ENCODE data around the gene TDRKH.

The TDRKH gene, protein sequence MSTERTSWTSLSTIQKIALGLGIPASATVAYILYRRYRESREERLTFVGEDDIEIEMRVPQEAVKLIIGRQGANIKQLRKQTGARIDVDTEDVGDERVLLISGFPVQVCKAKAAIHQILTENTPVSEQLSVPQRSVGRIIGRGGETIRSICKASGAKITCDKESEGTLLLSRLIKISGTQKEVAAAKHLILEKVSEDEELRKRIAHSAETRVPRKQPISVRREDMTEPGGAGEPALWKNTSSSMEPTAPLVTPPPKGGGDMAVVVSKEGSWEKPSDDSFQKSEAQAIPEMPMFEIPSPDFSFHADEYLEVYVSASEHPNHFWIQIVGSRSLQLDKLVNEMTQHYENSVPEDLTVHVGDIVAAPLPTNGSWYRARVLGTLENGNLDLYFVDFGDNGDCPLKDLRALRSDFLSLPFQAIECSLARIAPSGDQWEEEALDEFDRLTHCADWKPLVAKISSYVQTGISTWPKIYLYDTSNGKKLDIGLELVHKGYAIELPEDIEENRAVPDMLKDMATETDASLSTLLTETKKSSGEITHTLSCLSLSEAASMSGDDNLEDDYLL

GRCh38 chr1:151790071-151790939 lies at the start of gene TDRKH:
TDRKH (minus strand) TSS chr1:151790500; CDS start chr1:151783022, 7,478 bp downstream.
- DNase-seq, result peak; percentile 98 to 99

DNA sequence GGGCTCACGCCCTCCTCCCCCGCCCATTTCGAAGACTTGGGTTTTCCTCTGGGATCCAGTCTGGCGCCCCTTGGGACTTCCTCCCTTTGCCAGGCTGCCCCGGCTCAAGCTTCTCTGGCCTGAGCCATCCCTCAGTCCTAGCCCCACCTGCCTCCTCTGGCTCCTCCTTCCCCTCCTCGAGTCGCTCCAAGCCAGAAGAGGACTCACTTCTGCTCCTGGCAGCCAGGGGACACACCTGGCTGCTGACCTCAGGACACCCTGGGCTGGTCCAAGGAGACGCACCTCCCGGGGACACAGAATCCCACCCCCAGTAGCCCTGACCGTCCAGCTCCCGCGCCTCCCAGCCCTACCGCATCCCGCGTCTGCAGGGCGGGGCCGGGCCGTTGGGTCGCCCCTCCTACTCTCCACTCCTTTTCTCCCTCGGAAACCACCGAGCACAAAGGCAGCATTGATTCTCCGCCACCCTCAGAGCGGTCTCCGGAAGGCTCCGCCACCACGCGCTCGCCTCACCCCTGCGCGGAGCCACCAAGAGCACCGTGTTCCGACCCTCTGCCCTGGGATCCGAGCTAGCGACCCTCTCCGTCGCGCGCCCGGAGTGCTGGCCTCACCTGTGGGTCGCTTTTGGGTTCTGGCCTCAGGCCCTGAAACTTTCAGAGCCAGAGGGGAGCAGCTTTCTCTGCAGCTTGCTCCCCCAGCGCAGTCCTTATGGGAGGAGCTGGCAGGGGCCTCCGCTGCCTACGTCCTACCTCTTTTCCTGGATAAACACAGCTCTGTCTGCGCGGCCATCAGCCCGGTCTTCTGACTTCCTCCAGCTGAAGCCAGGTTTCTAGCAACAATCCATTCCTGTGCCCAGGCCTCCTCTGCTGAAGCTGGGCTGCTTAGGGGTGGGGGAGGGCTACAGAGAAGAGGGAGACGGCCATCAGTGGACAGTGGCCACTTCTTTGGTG lies 49.4 kb upstream of the TDRKH start, which contains the start of gene C2CD4D:
Gene C2CD4D, minus strand, starts transcription at position 364 of the 947 bp plus-strand sequence. CDS start 831 bp downstream, outside the sequence.
- peak; percentile 82 to 86 for DNase-seq

DNA sequence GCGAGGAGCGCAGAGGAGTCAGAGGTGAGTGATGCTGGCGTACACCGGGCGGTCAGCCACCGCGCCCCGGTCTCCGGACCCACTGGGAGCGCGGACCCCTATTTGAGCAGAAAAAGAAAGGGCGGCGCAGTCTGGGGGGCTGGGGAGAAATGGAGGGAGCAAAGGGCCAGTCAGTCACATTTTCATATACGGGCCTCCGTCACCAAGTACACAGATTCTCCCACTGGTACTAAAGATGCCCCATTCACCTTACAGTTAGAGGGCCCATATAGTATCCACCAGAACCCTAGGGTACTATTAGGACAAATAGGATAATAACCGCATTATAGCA lies 48.7 kb upstream of the TDRKH start:
- DNase-seq, result no peak

GRCh38 chr1:151838222-151839081 lies 48.2 kb upstream of the TDRKH start:
- DNase-seq, result peak in 1 of 2 experiments; percentile 70

GRCh38 chr1:151837884-151838221 lies 47.6 kb upstream of the TDRKH start:
- DNase-seq, result peak in 1 of 2 experiments; percentile 52

DNA sequence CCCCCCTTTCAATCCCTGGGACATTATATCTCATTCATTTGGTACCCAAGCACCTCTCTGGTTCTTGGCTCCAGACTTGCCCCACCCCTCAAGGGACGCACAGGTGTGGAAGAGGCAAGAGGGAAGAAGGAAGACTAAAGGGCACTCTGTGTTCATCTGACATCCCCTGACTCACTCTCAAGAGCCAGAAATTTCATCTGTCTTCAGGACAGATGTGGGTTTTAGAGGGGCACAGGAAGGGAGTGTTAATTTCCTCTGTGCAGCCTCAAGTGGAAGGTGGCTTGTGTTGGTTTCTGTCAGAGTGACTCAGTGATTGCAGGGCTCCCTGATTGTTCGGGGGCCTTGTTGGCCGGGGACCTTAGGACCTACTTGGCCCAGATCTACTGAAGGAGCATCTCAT lies 46.9 kb upstream of the TDRKH start:
- peak in 1 of 2 experiments; percentile 61 for DNase-seq

- no peak for DNase-seq
Observed at GRCh38 chr1:151835596-151835995, 45.3 kb upstream of the TDRKH start.

DNA sequence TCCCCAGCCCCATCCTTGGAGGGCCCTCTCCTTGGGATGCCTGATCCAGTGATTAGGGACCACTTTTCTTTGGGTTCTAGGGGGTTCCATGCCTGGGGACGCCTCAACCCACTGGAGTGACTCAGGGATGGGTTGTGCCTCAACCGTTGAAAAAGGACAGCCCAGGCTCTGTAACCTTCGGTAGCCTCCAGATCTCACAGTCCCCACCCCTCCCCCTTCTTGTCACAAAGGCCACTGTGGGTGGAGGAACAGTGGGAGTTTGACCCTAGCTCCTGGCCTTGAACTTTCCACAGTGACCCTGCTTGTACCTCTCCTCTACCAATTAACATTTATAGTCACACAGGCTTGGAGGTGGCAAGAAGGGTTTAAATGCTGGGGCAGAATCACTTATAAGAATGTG lies 43.9 kb upstream of the TDRKH start:
- DNase-seq, result no peak

GRCh38 chr1:151833172-151833900 lies 43.0 kb upstream of the TDRKH start:
- DNase-seq, result no peak

DNA sequence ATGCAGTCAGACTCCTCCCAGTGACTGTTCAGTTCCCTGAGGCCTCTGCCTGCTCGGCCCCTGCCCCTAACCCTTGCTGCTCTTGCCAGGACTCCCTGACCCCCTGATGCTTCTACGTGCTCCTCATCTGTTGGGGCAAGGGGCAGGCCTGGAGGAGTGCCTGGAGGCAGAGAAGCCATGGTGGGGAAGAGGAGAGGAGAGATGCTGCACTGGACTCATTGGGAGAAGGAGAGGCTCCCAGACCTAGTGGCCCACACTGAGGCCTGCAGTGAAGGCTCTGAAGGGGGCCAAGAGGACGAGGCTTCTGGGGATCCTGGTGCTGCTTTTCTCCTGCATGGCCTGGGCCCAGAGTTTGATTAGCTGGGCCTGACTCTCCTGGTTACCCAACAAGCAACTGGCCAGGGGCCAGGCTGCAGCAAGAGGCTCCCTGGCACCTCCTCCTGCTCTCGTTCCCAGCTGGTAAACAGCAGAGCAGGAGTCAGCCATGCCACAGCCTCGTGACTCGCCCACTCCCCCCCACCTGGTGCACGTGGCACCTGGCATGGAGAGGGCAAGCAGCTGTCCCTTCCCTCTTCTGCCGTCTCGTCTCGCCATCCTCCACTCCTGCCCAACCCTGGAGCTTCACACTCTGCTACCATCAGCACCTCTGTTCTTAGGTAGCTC lies 42.1 kb upstream of the TDRKH start:
- no peak for DNase-seq

DNA sequence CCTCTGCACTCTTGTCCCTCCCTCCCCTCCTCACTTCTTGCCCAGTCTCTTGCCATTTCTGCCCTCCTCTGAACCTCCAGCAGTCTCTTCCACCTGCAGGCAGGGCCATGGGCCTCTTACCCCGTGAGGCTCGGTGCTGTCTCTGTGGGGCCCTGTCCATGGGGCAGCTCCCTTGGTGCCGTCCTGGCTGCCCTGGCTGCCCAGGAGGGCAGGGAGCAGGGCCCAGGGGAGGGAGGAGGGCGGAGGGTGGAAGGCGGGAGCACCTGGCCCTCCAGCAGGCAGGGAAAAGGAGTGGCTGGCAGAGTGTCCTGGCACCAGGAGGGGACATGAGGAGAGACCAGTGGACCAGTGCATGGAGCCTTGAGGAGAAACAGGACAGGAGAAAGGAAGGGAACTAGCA lies 41.3 kb upstream of the TDRKH start, which contains the start of gene RORC:
Gene RORC, minus strand, starts transcription at position 198 of the 400 bp plus-strand sequence. Its CDS starts 38 bp downstream, at position 160.
- no peak for DNase-seq

GRCh38 chr1:151831256-151831591 lies 40.9 kb upstream of the TDRKH start:
- DNase-seq, result no peak

DNA sequence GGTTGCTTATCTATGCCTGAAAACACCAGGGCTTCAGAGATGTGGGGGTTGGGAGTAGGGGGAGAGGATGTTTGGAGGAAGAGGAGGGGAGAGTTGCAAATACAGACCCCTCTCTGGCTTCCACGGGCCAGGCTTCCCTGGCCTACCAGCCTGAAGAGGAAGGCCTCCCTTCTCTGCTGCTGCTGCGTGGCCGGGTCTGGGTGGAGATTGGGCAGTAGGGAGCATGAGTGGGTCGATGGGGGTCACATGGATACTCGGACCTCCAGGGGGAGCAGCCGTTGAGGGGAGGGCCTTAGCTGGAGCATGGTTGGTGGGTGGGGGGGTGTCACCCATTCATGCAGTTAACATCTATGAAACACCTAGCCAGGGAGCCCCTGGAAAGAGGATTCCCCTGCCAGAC lies 39.8 kb upstream of the TDRKH start:
- DNase-seq, result no peak

- no peak for DNase-seq
Observed at GRCh38 chr1:151829352-151830046, 39.2 kb upstream of the TDRKH start.

- DNase-seq, result no peak
Observed at GRCh38 chr1:151828921-151829320, 38.6 kb upstream of the TDRKH start.

- no peak for DNase-seq
Observed at GRCh38 chr1:151827853-151828252, 37.6 kb upstream of the TDRKH start.

GRCh38 chr1:151825751-151826660 lies 35.7 kb upstream of the TDRKH start:
- peak in 1 of 2 experiments; percentile 60 for DNase-seq

DNA sequence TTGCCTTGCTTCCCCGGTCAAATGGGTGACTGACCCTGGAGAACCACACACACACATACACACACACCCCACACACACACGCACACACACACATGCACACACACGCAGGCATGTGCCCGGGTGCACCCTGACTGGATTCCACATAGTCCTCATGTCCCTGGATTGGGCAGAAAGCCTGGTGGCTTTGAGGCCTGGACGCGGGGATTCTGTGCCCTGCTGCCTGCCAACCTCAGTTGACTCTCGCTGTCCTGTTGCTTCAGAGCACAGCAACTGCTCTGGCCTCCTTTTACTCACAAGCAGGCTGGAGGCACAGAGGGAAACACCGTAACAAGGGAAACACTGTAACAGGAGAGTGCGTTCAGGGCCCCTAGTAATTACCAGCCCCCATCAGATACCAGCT lies 34.9 kb upstream of the TDRKH start:
- no peak for DNase-seq

Data from activated T-cell treated with anti-CD3 and anti-CD28 coated beads, Interleukin-2, amount 50 U/mL, for 48 hours (primary cell).